Measurements from ENCODE around the gene UNC119B.

Gene UNC119B

GRCh38 chr12:120711411-120711810, 1.2 kb downstream of the UNC119B start:
- Histone ChIP-seq H3K27me3 (no peaks in the 10 kb centered on the region), H3K4me3 (peak overlapping the region; percentile 65 to 91), H3K9me3 (no peaks in the 10 kb centered on the region), H3K4me1 (peaks cover 0 to 23% (median 16%) of the 10 kb centered on the region in 4 donors), H3K36me3 (peaks cover 8 to 33% (median 21%) of the 10 kb centered on the region in 3 donors), H3K27ac (peak overlapping the region; percentile 89 to 90)
- DNase-seq = no peak
- TF ChIP-seq CTCF (IDR thresholded peaks at IDR 0.05) = no peak
- intact Hi-C loops (cut with DNase I; ENCODE audit: low total_unique reads) = loop anchor here (2.0 to 10.0 kb wide), 4 partner anchors 23 to 263 kb away; partner anchors contain the start of genes HNF1A and POP5

GRCh38 chr12:120712610-120713009, 2.4 kb downstream of the UNC119B start:
- DNase-seq = no peak
- Histone ChIP-seq H3K27me3 (no peaks in the 10 kb centered on the region), H3K36me3 (peaks cover 19 to 45% (median 33%) of the 10 kb centered on the region in 3 donors), H3K9me3 (no peaks in the 10 kb centered on the region), H3K4me3 (no peak overlapping the region), H3K4me1 (peaks cover 0 to 23% (median 16%) of the 10 kb centered on the region in 4 donors), H3K27ac (no peak overlapping the region)
- no peak for TF ChIP-seq CTCF (IDR thresholded peaks at IDR 0.05)
- intact Hi-C loops (cut with DNase I; ENCODE audit: low total_unique reads) = loop anchor here (5.0 to 10.0 kb wide), 3 partner anchors 65 to 262 kb away; partner anchors contain the start of genes HNF1A and POP5

- Histone ChIP-seq H3K9me3 (no peaks in the 10 kb centered on the region), H3K27me3 (no peaks in the 10 kb centered on the region), H3K36me3 (peaks cover 31 to 59% (median 45%) of the 10 kb centered on the region in 3 donors), H3K27ac (no peak overlapping the region), H3K4me3 (no peak overlapping the region), H3K4me1 (peaks cover 0 to 23% (median 16%) of the 10 kb centered on the region in 4 donors)
- TF ChIP-seq CTCF (IDR thresholded peaks at IDR 0.05) = peak; percentile 79 to 87
- peak in 1 of 2 donors; percentile 63 for DNase-seq
- intact Hi-C loops (cut with DNase I; ENCODE audit: low total_unique reads) = loop anchor here (5.0 to 10.0 kb wide), 3 partner anchors 67 to 261 kb away; partner anchors contain the start of genes HNF1A and POP5
Observed at GRCh38 chr12:120713861-120714482, 3.7 kb downstream of the UNC119B start.

GRCh38 chr12:120718055-120718454, 7.8 kb downstream of the UNC119B start:
- DNase-seq = no peak
- intact Hi-C loops (cut with DNase I; ENCODE audit: low total_unique reads) = loop anchor here (10.0 kb wide), 1 partner anchor 257 kb away; the partner anchor contains the start of gene HNF1A
- H3K36me3 ChIP-seq = peaks cover 54 to 100% (median 76%) of the 10 kb centered on the region in 3 donors

GRCh38 chr12:120719072-120719471, 8.8 kb downstream of the UNC119B start:
- H3K36me3 ChIP-seq = peaks cover 54 to 96% (median 77%) of the 10 kb centered on the region in 3 donors
- H3K27ac ChIP-seq = no peak overlapping the region
- intact Hi-C loops (cut with DNase I; ENCODE audit: low total_unique reads) = loop anchor here (10.0 kb wide), 1 partner anchor 256 kb away; the partner anchor contains the start of gene HNF1A
- no peaks in the 10 kb centered on the region for H3K27me3 ChIP-seq
- no peak for TF ChIP-seq CTCF (IDR thresholded peaks at IDR 0.05)
- no peak overlapping the region for H3K4me3 ChIP-seq
- no peaks in the 10 kb centered on the region for H3K9me3 ChIP-seq
- H3K4me1 ChIP-seq = peaks cover 0 to under 1% (median 0%) of the 10 kb centered on the region in 4 donors
- DNase-seq = no peak

More at GRCh38 chr12:120718055-120718454, 7.8 kb downstream of the UNC119B start:
- Histone ChIP-seq H3K9me3 (no peaks in the 10 kb centered on the region), H3K4me3 (no peak overlapping the region), H3K4me1 (peaks cover 0 to 7% (median 0%) of the 10 kb centered on the region in 4 donors), H3K27ac (no peak overlapping the region), H3K27me3 (no peaks in the 10 kb centered on the region)
- TF ChIP-seq CTCF (IDR thresholded peaks at IDR 0.05) = no peak
